ENCODE measurements around the gene GNG8.

GRCh38 chr19:46644720-46645119 is 8.7 kb upstream of the GNG8 start:
- TF ChIP-seq CTCF (IDR thresholded peaks at IDR 0.05; ENCODE audit: insufficient read depth, low read depth, low read length) = no peak
- no peak for TF ChIP-seq EZH2 (IDR thresholded peaks at IDR 0.05; ENCODE audit: insufficient read depth, low read length)
